ENCODE measurements around the gene ZNF470.

ZNF470 gene

DNA sequence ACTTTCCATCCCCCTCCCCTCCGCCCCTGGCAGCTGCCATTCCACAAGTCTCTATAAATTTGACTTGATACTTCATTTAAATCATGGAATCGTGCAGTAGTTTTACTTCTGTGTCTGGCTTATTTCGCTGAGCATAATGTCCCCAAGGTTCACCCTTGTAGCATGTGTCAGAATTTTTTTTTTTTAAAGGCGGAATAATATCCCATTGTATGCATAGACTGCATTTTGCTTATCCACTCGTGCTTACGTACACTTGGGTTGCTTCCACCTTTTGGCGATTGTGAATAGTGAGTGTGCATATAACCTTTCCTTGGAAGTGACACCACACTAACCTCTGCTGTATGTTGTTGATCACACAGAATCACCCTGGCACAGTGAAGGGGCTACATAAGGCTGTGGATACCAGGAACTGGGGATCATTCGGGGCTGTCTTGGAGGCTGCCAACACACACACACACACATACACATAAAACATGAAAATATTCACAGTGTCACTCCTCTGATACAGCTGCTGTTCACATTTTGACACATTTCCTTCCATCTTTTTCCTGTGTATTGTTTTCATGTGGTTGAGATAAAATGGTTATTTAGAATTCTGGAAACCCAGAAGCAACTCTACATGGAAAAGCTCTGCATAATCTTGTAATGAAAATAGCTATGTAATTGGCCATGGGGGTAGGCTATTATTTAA is 41.2 kb downstream of the ZNF470 start:
- TF ChIP-seq ZFX (IDR thresholded peaks at IDR 0.05) (no peak), CTCF (conservative IDR thresholded peaks at IDR 0.05) (no peak)
- no peak overlapping the region for H3K27ac ChIP-seq

- TF ChIP-seq ZFX (IDR thresholded peaks at IDR 0.05) (no peak), CTCF (conservative IDR thresholded peaks at IDR 0.05) (no peak)
- no peak overlapping the region for H3K27ac ChIP-seq
These were observed 44.0 kb downstream of the ZNF470 start for GRCh38 chr19:56611288-56611687.

GRCh38 chr19:56612737-56613136 is 45.5 kb downstream of the ZNF470 start:
- TF ChIP-seq CTCF (conservative IDR thresholded peaks at IDR 0.05) (no peak), ZFX (IDR thresholded peaks at IDR 0.05) (no peak)

DNA sequence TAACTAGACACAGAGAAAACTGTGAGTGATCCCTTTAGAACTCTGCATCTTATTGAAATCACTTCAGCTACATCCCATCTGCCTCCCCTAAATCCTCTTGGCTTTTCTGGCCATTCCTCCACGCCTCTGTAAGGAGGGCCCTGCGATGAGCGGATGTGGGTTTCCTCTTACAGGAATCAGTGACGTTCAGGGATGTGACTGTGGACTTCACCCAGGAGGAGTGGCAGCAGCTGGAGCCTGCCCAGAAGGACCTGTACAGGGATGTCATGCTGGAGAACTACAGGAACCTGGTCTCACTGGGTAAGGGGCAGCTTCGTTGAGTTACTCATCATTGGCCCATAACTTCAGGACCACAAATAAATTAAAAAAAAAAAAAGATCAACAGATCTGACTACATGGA is 46.4 kb downstream of the ZNF470 start:
- H3K27ac ChIP-seq, result no peak overlapping the region
- TF ChIP-seq CTCF (conservative IDR thresholded peaks at IDR 0.05), result no peak
- no peak for TF ChIP-seq ZFX (IDR thresholded peaks at IDR 0.05)

More at GRCh38 chr19:56612737-56613136, 45.5 kb downstream of the ZNF470 start:
- H3K27ac ChIP-seq, result no peak overlapping the region

GRCh38 chr19:56617531-56617930 is 50.3 kb downstream of the ZNF470 start:
- no peak for TF ChIP-seq CTCF (conservative IDR thresholded peaks at IDR 0.05)
- TF ChIP-seq ZFX (IDR thresholded peaks at IDR 0.05), result no peak

DNA sequence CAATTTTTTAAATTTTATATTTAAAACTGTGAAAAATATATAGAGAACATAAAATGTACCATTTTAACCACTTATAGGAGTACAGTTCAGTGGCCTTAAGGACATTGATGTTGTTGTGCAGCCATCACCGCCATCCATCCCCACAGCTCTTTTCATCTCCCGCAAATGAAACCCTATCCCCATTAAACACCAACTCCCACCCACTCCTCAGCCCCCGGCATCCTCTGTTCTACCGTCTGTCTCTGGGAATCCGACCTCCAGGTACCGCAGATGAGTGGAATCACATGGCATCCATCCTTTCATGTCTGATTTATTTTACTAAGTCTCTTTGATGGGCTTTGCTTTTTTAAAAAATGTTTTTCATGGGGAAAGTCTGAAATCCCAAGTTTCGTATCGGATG is 51.9 kb downstream of the ZNF470 start:
- TF ChIP-seq CTCF (conservative IDR thresholded peaks at IDR 0.05) (no peak), ZFX (IDR thresholded peaks at IDR 0.05) (no peak)
- no peak overlapping the region for H3K27ac ChIP-seq

More at GRCh38 chr19:56617531-56617930, 50.3 kb downstream of the ZNF470 start:
- no peak overlapping the region for H3K27ac ChIP-seq

DNA sequence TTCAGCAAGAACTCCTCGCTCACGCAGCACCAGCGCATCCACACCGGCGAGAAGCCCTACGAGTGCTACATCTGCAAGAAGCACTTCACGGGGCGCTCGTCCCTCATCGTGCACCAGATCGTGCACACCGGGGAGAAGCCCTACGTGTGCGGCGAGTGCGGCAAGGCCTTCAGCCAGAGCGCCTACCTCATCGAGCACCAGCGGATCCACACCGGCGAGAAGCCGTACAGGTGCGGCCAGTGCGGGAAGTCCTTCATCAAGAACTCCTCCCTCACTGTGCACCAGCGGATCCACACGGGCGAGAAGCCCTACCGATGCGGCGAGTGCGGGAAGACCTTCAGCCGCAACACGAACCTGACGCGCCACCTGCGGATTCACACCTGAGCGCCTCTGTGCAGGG is 55.1 kb downstream of the ZNF470 start:
- H3K27ac ChIP-seq, result no peak overlapping the region
- TF ChIP-seq ZFX (IDR thresholded peaks at IDR 0.05) (no peak), CTCF (conservative IDR thresholded peaks at IDR 0.05) (no peak)

Data from C4-2B (cell line).